GM19328 (cell line): Measurements from ENCODE around the gene ACAA1.
"Not testable (repeated sequence)": the region's sequence is repeated elsewhere in the genome, so short reads cannot be mapped to it uniquely, and the experiment has no call there.

ENCODE experiments used
- ATAC-seq: cut with Tn5 transposase; IDR thresholded peaks from one replicate; pipeline ENCODE4 v1.9.1; 2021; ENCODE audit warnings: mild to moderate bottlenecking, moderate library complexity; ENCODE audit not compliant: unreplicated experiment

ACAA1 gene

DNA sequence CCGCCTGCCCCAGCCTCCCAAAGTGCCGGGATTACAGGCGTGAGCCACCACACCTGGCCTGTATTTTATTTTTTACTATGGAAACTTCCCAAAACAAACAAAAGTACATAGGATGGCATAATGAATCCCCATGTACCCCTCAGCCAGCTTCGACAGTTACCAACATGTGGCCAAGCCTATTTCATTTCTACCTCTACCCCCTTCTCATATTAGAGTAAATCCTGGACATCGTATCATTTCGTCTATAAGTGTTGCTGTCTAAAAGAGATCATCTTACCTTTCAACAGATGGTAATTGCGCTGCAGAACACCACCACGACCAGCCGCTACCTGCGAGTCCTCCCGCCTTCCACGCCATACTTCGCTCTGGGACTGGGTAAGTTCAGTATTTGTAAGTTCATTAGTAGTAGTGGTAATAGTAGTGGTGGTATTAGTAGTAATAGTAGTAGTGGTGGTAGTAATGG, 53.0 kb downstream of the ACAA1 start:
- ATAC-seq = no peak

DNA sequence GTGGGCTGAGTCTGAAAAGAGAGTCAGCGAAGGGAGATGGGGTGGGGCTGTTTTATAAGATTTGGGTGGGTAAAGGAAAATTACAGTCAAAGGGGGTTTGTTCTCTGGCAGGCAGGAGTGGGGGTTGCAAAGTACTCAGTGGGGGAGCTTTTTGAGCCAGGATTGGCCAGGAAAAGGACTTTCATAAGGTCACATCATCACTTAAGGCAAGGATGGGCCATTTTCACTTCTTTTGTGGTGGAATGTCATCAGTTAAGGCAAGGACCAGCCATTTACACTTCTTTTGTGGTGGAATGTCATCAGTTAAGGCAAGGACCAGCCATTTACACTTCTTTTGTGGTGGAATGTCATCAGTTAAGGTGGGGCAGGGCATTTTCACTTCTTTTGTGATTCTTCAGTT, 53.7 kb downstream of the ACAA1 start:
- ATAC-seq = not testable (repeated sequence)

DNA sequence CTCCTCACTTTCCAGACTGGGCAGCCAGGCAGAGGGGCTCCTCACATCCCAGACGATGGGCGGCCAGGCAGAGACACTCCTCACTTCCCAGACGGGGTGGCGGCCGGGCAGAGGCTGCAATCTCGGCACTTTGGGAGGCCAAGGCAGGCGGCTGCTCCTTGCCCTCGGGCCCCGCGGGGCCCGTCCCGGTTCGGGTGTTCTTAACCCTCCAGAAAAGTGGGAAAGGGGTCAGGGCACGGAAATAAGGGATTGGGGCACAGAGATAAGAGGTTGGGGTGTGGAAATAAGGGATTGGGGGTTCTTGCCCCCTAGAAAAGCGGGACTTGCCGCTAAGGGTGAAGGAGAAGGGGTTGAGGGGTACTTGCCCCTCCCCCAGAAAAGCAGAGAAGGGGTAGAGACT, 54.6 kb downstream of the ACAA1 start:
- ATAC-seq = not testable (repeated sequence)

DNA sequence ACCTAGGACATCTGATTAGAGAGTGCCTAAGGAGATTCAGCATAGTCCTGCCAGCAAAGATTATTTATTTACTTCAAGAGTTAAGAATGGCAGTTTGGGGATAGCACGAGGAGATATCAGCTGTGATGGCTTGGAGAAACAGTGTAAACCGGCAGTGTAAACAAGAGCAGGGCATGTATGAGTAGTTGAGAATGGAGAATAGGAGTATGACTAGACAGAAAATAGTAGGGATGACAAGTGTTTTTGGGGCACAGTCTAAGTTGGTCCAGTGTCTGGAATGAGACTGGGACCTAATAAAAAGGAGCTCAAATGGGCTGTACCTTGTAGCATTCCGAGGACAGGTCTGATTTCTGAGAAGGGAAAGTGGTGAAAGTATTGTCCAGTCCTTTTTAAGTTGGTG, 59.9 kb downstream of the ACAA1 start:
- not testable (repeated sequence) for ATAC-seq
